GM12801 (cell line): ENCODE data around the gene CYP4F3.

Experiments used
- TF ChIP-seq, protein P1 (sequence below): IDR thresholded peaks from one replicate; pipeline ENCODE4 v1.5.1; 2011; ENCODE audit warnings: control low read depth; ENCODE audit not compliant: insufficient read length; ENCODE audit errors: extremely low read depth

The CYP4F3 gene

DNA sequence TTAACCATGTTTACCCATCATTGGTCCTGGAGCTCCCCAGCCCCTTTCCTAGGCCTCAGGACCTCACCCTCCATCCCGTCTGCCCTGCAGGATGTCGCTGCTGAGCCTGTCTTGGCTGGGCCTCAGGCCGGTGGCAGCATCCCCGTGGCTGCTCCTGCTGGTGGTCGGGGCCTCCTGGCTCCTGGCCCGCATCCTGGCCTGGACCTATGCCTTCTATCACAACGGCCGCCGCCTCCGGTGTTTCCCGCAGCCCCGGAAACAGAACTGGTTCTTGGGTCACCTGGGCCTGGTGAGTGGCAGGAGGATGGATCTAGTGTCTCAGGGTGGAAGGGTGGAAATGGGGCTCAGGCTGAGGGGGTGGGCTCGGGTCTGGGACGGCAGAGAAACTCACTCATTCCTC is 25.2 kb upstream of the CYP4F3 start:
- TF ChIP-seq, protein P1, sequence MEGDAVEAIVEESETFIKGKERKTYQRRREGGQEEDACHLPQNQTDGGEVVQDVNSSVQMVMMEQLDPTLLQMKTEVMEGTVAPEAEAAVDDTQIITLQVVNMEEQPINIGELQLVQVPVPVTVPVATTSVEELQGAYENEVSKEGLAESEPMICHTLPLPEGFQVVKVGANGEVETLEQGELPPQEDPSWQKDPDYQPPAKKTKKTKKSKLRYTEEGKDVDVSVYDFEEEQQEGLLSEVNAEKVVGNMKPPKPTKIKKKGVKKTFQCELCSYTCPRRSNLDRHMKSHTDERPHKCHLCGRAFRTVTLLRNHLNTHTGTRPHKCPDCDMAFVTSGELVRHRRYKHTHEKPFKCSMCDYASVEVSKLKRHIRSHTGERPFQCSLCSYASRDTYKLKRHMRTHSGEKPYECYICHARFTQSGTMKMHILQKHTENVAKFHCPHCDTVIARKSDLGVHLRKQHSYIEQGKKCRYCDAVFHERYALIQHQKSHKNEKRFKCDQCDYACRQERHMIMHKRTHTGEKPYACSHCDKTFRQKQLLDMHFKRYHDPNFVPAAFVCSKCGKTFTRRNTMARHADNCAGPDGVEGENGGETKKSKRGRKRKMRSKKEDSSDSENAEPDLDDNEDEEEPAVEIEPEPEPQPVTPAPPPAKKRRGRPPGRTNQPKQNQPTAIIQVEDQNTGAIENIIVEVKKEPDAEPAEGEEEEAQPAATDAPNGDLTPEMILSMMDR, result no peak

DNA sequence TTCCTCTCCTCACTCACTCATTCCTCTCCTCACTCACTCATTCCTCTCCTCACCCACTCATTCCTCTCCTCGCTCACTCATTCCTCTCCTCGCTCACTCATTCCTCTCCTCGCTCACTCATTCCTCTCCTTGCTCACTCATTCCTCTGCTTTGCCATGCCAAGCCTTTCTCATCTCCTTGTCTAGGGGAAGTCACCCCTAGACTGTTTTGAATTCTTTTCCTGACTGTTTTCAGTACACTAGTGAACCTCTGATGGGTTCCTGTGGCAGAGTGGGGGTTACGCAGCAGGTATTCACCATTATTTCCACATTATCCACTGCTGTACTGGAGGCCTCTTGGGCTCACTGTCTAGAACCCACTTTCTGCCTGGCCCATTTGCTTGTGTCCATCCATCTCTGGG is 24.5 kb upstream of the CYP4F3 start:
- TF ChIP-seq, protein P1, result no peak

DNA sequence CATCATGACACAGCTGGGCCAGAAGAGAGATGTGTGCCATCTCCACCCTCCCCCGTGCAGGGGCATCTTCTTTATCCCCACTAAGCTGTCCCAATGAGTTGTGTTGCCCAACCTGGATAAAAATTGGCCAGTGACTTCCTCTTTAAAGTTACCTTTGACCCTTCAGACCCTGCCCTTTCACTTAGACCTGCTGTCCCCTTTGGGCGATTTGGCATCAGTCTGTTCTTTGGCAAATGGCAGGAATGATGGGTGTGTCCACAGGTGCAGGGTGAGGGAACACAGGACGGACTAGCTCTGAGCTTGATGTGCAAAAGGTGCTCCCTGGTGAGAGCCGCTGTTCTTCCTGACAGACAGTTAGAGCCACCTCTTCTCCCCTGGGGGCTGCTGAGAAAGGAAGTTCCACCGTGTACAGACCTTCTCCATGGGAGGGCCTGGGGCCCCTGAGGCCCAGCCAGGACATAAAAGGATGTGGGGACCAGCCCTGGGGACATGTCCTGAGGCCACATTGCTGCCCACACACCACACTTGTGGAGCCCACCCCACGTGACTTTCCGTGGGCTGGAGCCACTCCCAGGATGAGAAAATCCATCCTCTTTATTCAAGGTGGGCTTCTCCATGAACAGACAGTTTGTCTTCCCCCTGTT is 23.9 kb upstream of the CYP4F3 start:
- TF ChIP-seq, protein P1, result no peak

DNA sequence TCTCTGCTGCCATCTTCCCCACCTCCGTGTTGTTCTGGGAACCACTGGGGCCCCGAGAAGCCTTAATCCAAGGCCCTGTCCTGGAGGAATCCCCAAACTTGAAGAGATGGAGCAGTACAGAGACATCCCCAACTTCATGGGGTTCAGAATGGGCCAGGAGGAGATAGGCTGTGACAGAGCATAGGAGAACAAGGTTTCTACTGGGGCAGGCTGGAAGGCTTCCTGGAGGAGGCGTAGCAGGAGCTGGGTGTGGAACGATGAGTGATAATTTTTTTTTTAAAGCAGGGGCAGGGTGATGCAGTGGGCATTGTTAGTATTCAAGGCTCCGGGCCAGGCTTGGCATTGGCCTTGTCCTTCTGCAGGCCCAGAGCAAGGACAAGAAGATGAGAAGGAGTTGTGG is 22.4 kb upstream of the CYP4F3 start:
- TF ChIP-seq, protein P1, result no peak

DNA sequence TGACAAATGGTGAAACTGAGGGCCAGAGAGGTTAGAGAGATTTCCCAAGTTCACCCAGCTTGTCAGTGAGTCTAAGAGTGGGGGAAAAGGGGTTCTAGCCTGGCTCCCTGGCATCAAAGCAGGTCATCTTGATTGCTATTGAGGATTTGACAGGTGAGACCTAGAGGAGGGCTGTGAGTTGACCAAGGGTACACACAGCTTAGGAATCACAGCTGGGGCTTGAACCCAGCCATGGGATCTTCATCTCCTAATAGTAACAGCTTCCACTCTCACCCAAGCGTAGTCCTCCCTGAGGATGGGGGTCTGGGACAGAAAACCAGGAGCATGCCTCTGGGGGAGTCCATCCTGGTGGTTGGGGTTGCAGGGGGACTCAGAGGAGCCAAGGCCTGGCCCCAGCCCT is 18.9 kb upstream of the CYP4F3 start:
- TF ChIP-seq, protein P1, result no peak

DNA sequence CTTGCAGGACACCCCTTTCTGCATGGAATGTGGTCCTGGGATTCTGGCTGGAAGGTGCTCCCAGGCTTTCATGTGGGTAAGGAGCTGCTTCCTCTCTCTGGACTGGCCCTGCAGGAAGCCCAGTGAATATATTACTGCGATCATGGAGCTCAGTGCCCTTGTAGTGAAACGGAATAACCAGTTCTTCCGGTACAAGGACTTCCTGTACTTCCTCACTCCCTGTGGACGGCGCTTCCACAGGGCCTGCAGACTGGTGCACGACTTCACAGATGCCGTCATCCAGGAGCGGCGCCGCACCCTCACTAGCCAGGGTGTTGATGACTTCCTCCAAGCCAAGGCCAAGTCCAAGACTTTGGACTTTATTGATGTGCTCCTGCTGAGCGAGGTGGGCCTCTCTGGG is 17.7 kb upstream of the CYP4F3 start:
- TF ChIP-seq, protein P1, result no peak

DNA sequence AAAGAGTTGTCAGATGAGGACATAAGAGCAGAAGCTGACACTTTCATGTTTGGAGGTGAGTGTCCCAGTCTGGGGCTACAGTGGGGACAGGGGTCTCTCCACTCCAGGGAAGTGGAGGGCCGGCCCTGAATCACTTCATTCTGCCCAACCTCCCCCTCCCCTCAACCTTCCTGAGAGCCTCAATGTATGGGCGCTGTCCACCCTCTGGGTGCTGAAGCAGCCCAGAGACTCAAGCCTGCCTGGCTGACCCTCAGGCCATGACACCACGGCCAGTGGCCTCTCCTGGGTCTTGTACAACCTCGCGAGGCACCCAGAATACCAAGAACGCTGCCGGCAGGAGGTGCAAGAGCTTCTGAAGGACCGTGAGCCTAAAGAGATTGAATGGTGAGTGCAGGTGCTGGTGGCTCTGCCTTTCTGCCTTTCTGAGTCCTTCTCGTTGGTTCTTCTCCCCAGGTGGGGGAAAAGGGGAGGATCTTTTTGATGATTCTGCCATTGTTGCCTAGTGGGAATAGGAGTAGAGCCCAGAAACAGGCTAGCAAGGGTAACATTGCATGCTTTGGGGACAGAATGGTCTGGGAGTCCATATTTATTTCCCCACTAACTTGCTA is 16.9 kb upstream of the CYP4F3 start:
- TF ChIP-seq, protein P1, result no peak
